Inferior parietal cortex (tissue), 1 donor: ENCODE measurements around the gene DSG2.
"Not testable (repeated sequence)": the region's sequence is repeated elsewhere in the genome, so short reads cannot be mapped to it uniquely, and the experiment has no call there.

Experiments used
- DNase-seq: peaks from one replicate; pipeline ENCODE4 v3.0.0-alpha.2; 2016; ENCODE audit errors: extremely low spot score

Gene DSG2

GRCh38 chr18:31497836-31498573 lies at the start of gene DSG2:
DSG2 (plus strand) TSS chr18:31498177; CDS start chr18:31498252, 75 bp downstream.
- DNase-seq = no peak

- DNase-seq = no peak
These were observed 47.6 kb upstream of the DSG2 start for GRCh38 chr18:31450409-31450808.

- no peak for DNase-seq
These were observed 46.4 kb upstream of the DSG2 start for GRCh38 chr18:31451625-31452024.

GRCh38 chr18:31454066-31454708 lies 43.8 kb upstream of the DSG2 start:
- DNase-seq = no peak

DNA sequence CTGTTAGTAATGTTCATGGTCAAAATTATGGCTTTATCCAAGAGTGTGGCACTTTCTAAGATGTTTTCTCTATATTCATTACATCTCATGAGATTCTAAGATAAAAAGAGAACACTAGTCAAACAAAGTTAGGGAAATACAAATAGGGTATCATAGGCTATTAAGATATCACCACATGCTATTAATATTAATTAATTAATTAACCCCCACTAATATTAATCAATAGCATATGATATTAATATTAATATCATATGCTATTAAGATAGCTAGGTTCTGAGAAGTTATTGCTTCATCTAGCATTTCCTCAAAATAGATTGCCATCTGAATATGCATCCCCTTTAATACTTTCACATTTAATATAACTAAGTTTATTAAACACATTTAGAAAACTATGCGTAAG lies 28.3 kb upstream of the DSG2 start:
- no peak for DNase-seq

GRCh38 chr18:31478688-31479087 lies 19.3 kb upstream of the DSG2 start:
- no peak for DNase-seq

DNA sequence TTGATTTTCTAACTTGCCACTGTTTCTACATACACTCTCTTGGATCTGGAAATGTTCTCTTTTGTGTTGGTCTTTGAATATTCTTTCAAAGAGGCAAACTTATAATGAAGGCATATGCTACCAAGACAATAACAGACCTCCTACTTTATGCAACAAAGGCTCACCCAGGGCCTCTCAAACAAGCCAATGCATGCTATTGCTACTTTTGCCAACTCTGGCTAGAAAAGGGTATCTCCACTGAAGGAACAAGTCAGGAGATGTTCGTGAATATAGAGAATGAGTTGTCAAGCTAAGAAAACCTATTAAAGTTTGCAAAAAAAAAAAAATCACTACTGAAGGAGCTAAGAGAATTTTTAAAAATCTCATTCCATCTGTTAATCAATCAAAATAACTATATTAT lies 15.9 kb upstream of the DSG2 start:
- DNase-seq = no peak

- no peak for DNase-seq
These were observed 14.6 kb upstream of the DSG2 start for GRCh38 chr18:31483396-31483795.

DNA sequence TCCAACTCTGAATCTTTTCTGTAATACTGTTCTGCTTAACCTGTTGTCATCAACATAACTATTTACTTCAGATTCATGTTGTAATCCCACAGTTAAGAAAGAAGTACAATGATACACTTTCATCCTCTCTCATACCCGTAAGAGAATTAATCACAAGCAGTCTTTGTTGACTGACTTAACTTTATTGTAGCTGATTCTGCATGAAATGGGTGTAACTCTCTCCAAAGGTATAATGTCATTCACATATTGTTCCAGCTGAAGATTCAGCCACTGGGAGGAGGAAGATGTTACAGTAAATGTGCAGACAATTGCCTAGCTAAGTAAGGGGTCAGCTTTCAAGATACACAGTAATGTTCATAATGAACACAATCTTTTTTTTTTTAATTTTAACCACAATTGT lies 13.5 kb upstream of the DSG2 start:
- no peak for DNase-seq

DNA sequence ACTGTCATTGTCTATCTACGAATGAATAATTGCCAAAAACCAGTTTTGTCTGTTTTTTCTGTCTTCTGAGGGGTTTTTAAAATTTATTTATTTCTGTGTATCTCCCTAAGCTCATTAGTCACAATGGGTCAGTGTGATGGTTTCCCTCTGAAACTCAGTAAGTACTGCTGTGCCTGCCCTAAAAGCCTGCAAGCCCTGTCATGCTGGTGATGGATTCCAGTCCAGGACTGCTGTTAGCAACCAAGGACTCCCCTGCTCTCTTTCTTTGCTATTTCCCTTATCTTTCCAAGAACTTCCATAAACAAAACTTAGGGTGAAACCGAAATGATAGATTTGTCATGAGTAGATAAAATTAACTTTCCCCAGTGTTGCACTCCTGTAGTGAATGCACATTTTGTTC lies 11.8 kb upstream of the DSG2 start:
- DNase-seq = no peak

DNA sequence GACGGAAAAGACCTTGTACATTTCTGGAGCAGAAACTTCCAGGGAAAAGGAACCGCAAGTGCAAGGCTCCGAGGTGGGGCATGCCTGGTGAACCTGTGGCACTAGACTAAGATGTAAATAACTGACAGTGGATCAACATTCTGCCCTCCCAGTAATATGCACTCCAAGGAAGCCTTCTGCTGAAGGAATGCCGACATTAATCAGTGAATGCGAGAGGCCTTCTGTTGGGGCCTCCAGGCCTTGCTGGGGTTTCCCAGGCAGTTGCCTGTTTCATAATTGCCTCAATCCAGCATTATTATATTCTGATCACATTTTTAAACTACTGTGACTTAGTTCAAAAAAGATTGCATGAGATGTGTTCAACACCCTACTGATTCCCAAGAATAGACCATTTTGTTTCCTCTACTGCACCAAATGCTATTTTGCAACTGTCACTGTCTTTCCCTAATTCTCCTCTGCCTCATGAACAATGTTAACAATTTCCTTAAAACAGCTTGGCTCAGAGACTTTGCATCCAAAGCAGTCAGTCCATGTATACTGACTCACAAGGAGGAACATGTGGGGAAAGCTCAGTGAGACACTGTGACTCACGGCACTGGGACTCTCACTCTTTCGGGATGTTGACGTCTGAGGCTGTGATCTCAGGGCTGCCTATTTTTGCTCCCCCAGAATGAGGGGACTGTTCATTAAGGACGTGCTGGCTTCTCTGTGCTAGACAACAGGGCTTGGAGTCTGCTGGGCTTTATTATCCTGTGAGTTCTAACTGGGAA lies 10.5 kb upstream of the DSG2 start:
- DNase-seq = peak; percentile 36

DNA sequence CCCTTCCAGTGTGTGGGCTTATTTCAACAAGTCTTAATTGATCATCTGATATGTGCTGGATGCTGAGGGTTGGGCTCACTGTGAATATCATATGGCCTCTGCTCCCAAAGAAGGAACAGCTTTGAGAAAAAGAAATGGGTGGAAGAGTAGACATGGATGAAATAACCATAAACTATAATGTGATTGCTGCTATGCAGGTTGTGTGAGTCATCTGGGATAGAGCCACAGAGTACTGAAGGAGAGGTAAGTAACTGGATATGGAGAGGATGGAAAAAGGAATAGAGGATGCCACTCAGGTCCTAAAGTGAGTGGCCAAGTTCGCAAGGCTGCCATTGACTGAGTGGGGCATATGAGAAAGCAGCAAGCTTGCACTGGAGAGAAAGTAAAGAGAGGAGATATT lies 8.7 kb upstream of the DSG2 start:
- no peak for DNase-seq

- no peak for DNase-seq
These were observed 7.6 kb upstream of the DSG2 start for GRCh38 chr18:31490387-31490786.

DNA sequence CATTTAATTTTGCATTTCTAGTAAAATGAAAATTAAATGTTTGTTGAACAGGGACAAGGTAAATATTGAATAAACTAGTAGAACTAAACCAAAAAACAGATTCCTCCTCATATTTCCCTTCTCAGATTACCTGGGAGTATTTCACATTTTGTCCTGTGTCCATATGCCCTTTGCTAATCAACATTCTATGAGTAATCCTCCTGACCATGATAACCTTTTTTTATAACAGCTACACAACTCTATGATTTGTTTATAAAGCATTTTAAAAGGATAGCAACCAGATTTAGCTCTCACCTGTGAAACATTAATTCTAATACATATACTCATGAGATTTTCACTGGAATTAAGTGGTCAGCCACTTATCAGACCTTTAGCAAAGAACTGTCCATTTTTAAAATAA lies 7.1 kb upstream of the DSG2 start:
- DNase-seq = no peak

- no peak for DNase-seq
These were observed 6.4 kb upstream of the DSG2 start for GRCh38 chr18:31491586-31491985.

DNA sequence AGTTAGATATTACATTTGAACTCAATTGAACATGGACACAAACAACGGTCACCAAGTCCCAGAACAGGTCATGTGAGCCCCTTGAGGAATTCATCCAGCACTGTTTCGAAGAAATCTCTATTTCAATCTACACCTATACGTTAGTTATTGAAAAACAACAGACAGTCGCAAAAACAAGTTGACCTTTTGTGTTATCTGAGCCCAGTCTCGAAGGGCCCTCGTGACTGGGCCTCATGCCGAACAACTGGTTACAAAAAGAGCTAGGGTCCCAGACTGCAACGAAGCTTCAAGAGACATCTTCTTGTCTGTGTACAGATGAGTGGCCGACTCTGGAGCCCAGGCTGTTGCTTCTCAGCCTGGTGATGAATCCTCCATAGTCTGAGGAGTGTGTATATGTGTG lies 5.3 kb upstream of the DSG2 start:
- DNase-seq = no peak

GRCh38 chr18:31493171-31493570 lies 4.8 kb upstream of the DSG2 start:
- DNase-seq = no peak

GRCh38 chr18:31493941-31494340 lies 4.0 kb upstream of the DSG2 start:
- no peak for DNase-seq

GRCh38 chr18:31494705-31495244 lies 3.2 kb upstream of the DSG2 start:
- DNase-seq = not testable (repeated sequence)

- DNase-seq = no peak
These were observed 557 bp upstream of the DSG2 start for GRCh38 chr18:31497404-31497835.

GRCh38 chr18:31498574-31499524 lies 872 bp downstream of the DSG2 start:
- no peak for DNase-seq
